Midbrain (tissue), 1 donor: ENCODE data around the gene KRTAP9-4.
"Not testable (repeated sequence)": the region's sequence is repeated elsewhere in the genome, so short reads cannot be mapped to it uniquely, and the experiment has no call there.

Experiments
- DNase-seq: peaks from one replicate; lab custom pipeline; 2025; lab: John Stamatoyannopoulos, UW

KRTAP9-4 gene

GRCh38 chr17:41265078-41265477 is 15.6 kb downstream of the KRTAP9-4 start, which contains the start of gene KRTAP9-6:
TSS of gene KRTAP9-6 (plus strand) at chr17:41265378. CDS start at chr17:41265378, 0 bp downstream.
- DNase-seq: no peak

GRCh38 chr17:41267711-41268110 is 18.2 kb downstream of the KRTAP9-4 start:
- DNase-seq: no peak

- not testable (repeated sequence) for DNase-seq
Measured at GRCh38 chr17:41271323-41271722, 21.8 kb downstream of the KRTAP9-4 start.

GRCh38 chr17:41271858-41272257 is 22.4 kb downstream of the KRTAP9-4 start:
- no peak for DNase-seq

- not testable (repeated sequence) for DNase-seq
Measured at GRCh38 chr17:41275648-41276190, 26.2 kb downstream of the KRTAP9-4 start, which contains the start of gene KRTAP9-7. TSS of gene KRTAP9-7 (plus strand) at chr17:41275698. CDS start at chr17:41275698, 0 bp downstream.

- no peak for DNase-seq
Measured at GRCh38 chr17:41278176-41278955, 28.9 kb downstream of the KRTAP9-4 start.

- DNase-seq: no peak
Measured at GRCh38 chr17:41284043-41284442, 34.6 kb downstream of the KRTAP9-4 start.

- no peak for DNase-seq
Measured at GRCh38 chr17:41284546-41284945, 35.1 kb downstream of the KRTAP9-4 start.

GRCh38 chr17:41287050-41287449 is 37.6 kb downstream of the KRTAP9-4 start:
- DNase-seq: no peak

GRCh38 chr17:41294016-41294415 is 44.5 kb downstream of the KRTAP9-4 start:
- DNase-seq: no peak

GRCh38 chr17:41296846-41297245 is 47.4 kb downstream of the KRTAP9-4 start:
- no peak for DNase-seq

- DNase-seq: no peak
Measured at GRCh38 chr17:41298458-41299135, 49.1 kb downstream of the KRTAP9-4 start.
